Upper lobe of right lung (tissue), 1 donor: ENCODE results near the gene HS3ST6. TPM values are rescaled to one million over a fixed set of nuclear protein-coding genes. Genes with fewer than 3 reads are reported as not detected.
A peak's percentile ranks its signal among the peaks of the same experiment; 100 is the strongest.

ENCODE experiments used
- ATAC-seq: fragments of 200-7000 bp; cut with Tn5 transposase; one replicate; pipeline ENCODE4 v1.9.1; 2020; ENCODE audit warnings: mild to moderate bottlenecking, moderate library complexity
- DNase-seq: peaks from one replicate; pipeline ENCODE4 v3.0.0-alpha.2; 2020
- H3K27ac ChIP-seq: fragments of 200-600 bp; one replicate; pipeline ENCODE4 v1.8.0; 2022
- H3K27me3 ChIP-seq: fragments of 200-600 bp; one replicate; pipeline ENCODE4 v1.8.0; 2022; ENCODE audit warnings: mild to moderate bottlenecking
- H3K36me3 ChIP-seq: fragments of 200-600 bp; one replicate; pipeline ENCODE4 v1.8.0; 2022
- H3K4me1 ChIP-seq: fragments of 200-600 bp; one replicate; pipeline ENCODE4 v1.8.0; 2022
- H3K4me3 ChIP-seq: fragments of 200-600 bp; one replicate; pipeline ENCODE4 v1.8.0; 2022; ENCODE audit warnings: mild to moderate bottlenecking
- H3K9me3 ChIP-seq: fragments of 200-600 bp; one replicate; pipeline ENCODE4 v1.8.0; 2022
- intact Hi-C: fragments of 100-400 bp; cut with DNase I; formaldehyde crosslinking; loops from one replicate; pipeline ENCODE4 v1.11.0; 2022
- total RNA-seq: library from RNA; stranded (reverse); fragmentation: NEBNext Ultra II Directional; extraction: Animal tissue kit (Norgen Biotek cat#: 25700); gene quantifications from one replicate; pipeline ENCODE4 v1.2.1, GENCODE V29; 2021
- TF ChIP-seq, protein P1 (sequence below): fragments of 200-600 bp; IDR thresholded peaks from one replicate; pipeline ENCODE4 v1.8.0; 2022; ENCODE audit warnings: antibody characterized with exemption
- donor health status: DM: no; HTN: yes; CAD: no; lungs with severe emphysema.

Gene HS3ST6
- total RNA-seq, 1 donor from 2014 or later = not detected

DNA sequence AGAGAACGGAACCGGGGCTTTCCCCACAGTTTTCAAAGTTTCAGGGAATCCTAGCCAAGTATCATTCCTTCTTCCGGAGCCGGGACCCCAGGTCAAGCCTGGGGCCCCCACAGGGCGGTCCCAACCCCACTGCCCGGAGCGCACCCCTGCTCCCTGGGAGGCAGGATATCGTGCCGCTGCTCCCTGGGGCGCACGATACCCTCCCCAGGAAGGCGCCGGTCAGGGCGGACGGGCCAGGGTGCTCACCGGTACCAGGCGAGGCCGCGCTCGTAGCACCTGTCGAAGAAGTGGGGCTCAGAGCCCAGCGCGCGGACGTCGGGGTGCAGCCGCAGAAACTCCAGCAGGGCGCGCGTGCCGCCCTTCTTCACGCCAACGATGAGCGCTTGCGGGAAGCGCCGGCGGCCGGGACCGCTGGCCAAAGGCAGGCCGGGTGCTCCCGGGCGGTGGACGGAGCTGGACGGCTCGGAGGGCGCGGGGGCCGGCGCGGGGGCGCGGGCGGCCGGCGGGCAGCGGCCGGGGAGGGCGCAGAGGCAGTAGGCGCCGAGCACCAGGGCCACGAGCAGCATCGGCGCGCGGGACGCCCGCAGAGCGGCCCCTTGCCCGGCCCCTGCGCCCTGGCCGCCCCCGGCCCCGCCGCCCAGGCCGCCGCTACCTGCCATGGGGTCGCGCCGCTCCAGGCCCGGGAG is 407 bp downstream of the HS3ST6 start:
- H3K4me1 ChIP-seq = peaks cover 5% of the 10 kb centered on the region
- H3K36me3 ChIP-seq = no peaks in the 10 kb centered on the region
- no peaks in the 10 kb centered on the region for H3K9me3 ChIP-seq
- intact Hi-C loops = no loop called here
- TF ChIP-seq, protein P1, sequence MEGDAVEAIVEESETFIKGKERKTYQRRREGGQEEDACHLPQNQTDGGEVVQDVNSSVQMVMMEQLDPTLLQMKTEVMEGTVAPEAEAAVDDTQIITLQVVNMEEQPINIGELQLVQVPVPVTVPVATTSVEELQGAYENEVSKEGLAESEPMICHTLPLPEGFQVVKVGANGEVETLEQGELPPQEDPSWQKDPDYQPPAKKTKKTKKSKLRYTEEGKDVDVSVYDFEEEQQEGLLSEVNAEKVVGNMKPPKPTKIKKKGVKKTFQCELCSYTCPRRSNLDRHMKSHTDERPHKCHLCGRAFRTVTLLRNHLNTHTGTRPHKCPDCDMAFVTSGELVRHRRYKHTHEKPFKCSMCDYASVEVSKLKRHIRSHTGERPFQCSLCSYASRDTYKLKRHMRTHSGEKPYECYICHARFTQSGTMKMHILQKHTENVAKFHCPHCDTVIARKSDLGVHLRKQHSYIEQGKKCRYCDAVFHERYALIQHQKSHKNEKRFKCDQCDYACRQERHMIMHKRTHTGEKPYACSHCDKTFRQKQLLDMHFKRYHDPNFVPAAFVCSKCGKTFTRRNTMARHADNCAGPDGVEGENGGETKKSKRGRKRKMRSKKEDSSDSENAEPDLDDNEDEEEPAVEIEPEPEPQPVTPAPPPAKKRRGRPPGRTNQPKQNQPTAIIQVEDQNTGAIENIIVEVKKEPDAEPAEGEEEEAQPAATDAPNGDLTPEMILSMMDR = no peak
- H3K27me3 ChIP-seq = peaks cover 84% of the 10 kb centered on the region
- H3K4me3 ChIP-seq = no peak overlapping the region
- peak; percentile 57 for DNase-seq
- no peak overlapping the region for H3K27ac ChIP-seq
- ATAC-seq = no peak

DNA sequence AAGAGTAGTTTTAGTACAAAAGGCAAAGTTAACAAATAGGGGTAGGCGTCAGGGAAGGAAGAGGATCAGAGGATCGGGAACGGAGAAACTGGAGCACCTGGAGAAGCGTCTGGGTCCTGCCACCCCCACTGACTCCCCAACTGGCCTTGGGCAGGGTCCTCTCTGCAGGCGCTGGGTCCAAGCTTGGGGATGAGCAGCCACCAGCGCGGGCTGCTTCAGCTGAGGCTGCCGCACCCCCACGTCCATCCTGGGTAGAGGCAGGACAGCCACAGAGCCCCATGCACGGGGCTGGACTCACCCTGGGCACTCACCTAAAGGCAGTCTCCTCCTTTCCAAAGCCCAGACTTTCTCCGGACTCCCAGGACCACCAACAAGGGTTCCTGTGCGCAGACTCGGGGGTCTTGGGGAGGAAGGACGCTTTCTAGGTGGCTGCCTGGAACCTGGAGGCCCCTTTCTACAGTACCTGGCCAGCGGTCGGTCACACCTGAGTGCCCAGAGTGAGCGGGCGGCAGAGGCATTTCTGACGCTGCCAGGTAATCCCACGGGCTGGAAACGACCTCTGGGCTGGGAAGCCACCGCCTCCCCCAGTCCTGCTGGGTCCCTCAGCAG is 1.1 kb downstream of the HS3ST6 start:
- intact Hi-C loops = no loop called here
- H3K9me3 ChIP-seq = no peaks in the 10 kb centered on the region
- H3K27me3 ChIP-seq = peaks cover 78% of the 10 kb centered on the region
- TF ChIP-seq, protein P1 = no peak
- no peak overlapping the region for H3K4me3 ChIP-seq
- H3K4me1 ChIP-seq = peaks cover 5% of the 10 kb centered on the region
- DNase-seq = no peak
- ATAC-seq = no peak
- H3K27ac ChIP-seq = no peak overlapping the region
- no peaks in the 10 kb centered on the region for H3K36me3 ChIP-seq

DNA sequence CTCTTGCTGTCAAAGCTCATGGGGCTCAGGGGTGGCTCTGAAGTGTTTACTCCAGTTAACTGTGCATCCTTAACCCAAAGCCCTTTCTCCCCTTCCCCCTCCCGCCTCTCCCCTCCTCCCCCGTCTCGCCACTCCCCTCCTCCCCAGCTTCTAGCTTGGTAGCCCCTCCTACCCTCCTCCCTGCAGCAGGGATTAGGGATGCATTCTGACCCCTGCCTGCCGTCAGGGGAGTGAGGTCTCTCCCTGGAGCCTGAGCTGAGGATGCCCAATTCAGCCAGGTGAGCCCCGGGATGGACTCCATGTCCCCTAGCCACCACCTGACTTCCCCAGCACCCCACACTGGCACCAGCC is 1.6 kb downstream of the HS3ST6 start:
- ATAC-seq (no peak), DNase-seq (no peak)
- Histone ChIP-seq H3K4me3 (no peak overlapping the region), H3K9me3 (no peaks in the 10 kb centered on the region), H3K27me3 (peaks cover 72% of the 10 kb centered on the region), H3K36me3 (no peaks in the 10 kb centered on the region), H3K4me1 (peaks cover 5% of the 10 kb centered on the region), H3K27ac (no peak overlapping the region)
- intact Hi-C loops = no loop called here
- TF ChIP-seq, protein P1 = no peak

DNA sequence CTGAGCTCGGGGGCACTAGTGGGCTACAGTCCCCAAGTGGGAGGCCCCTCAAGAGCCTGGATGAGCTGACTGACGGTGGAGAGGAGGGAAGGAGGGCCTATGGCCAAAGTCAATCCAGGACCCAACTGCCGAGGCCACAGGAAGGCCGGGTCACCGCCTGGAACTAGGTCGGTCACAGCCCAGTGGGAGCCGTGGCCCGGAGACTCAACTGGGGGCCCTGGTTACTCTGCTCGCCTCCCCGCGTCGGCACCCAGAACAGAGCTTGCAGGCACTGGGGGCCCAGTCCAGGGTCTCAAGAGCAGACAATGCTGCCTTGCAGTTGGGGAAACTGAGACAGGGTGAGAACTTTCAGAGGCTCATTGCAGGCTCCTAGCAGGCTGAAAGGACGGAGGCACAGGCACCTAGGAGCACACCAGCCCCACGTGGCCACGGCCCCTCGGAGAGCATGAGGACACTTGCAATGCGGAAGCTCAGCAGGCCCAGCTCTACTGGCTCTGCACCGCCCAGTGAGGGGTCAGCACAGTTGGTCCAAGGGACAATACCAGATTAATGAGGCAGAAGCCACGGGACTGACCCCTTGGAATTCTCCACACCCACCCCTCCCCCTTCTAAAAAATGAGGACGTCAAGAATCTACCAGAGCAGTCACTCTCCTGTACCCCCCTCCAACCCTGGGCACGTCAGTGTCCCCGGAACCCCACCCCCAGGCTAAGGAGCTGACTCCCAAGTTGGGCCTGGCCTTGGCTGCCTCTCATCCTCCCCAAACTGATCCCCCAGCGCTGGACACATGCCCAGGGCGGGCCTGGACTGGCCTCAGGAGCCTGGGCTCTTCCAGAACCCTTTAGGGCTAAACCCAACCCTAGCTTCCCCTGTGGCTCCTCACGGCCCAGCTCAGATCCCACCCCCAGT is 2.2 kb downstream of the HS3ST6 start:
- TF ChIP-seq, protein P1 = no peak
- no peak overlapping the region for H3K4me3 ChIP-seq
- DNase-seq = no peak
- intact Hi-C loops = no loop called here
- ATAC-seq = no peak
- H3K36me3 ChIP-seq = no peaks in the 10 kb centered on the region
- H3K27ac ChIP-seq = no peak overlapping the region
- peaks cover 5% of the 10 kb centered on the region for H3K4me1 ChIP-seq
- peaks cover 66% of the 10 kb centered on the region for H3K27me3 ChIP-seq
- no peaks in the 10 kb centered on the region for H3K9me3 ChIP-seq

DNA sequence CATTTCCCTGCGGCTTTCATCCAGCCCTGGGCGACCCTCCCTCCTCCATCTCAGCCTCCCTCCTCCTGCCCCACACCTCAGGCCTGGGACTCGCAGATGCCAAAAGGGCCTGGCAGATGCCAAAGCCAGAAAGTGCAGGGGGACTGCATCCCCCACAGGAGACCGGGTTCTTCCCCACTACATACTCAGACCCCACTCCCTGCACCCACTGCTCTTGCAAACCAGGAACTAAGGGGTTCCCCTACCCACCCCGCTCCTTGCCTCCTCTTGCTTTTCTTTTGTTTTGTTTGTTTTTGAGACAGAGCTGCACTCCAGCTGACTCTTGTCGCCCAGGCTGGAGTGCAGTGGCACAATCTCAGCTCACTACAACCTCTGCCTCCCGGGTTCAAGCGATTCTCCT is 3.2 kb downstream of the HS3ST6 start:
- no peak overlapping the region for H3K4me3 ChIP-seq
- TF ChIP-seq, protein P1 = no peak
- H3K4me1 ChIP-seq = peaks cover 5% of the 10 kb centered on the region
- no peak for DNase-seq
- intact Hi-C loops = no loop called here
- no peaks in the 10 kb centered on the region for H3K9me3 ChIP-seq
- H3K27ac ChIP-seq = no peak overlapping the region
- peaks cover 59% of the 10 kb centered on the region for H3K27me3 ChIP-seq
- no peaks in the 10 kb centered on the region for H3K36me3 ChIP-seq
- no peak for ATAC-seq
